HepG2 (cell line): ENCODE results near the gene PDLIM7. TPM values are rescaled to one million over a fixed set of nuclear protein-coding genes. Genes with fewer than 3 reads are reported as not detected.

ENCODE experiments used
- ATAC-seq: fragments of 200-7000 bp; cut with Tn5 transposase; 3 replicates; pipeline ENCODE4 v1.9.1; 2020; ENCODE audit warnings: mild to moderate bottlenecking, moderate library complexity
- BruUV-seq: library from RNA; stranded (reverse); fragments of 400-500 nt; replicated peaks from 2 replicates; lab custom pipeline; 2021; lab: Mats Ljungman, UMichigan
- CTCF ChIA-PET: fragments of 300-600 bp; formaldehyde crosslinking; extraction: SDS; loops from one replicate; lab custom pipeline; 2021; ENCODE audit warnings: low total read pairs, inconsistent platforms, low intra/inter-chr PET ratio; lab: Yijun Ruan, JAX
- POLR2A ChIA-PET: fragments of 350-600 bp; sonication (Branson Sonifier 250); formaldehyde crosslinking; loops from one replicate; lab custom pipeline; 2020; ENCODE audit warnings: antibody characterized with exemption, inconsistent platforms; lab: Yijun Ruan, JAX
- DNase-seq: peaks from one replicate; pipeline ENCODE4 v3.0.0-alpha.2; 2015; ENCODE audit warnings: low spot score
- FAIRE-seq: peaks from 3 replicates; lab custom pipeline; 2011; peaks lifted over from hg19 to GRCh38; lab: Jason Lieb, UNC
- H2AFZ ChIP-seq: one replicate; pipeline ENCODE4 v1.6.1; 2011; ENCODE audit warnings: low read length, inconsistent platforms
- H3K27ac ChIP-seq: fragments of 300-600 bp; 3 replicates; pipeline ENCODE4 v1.8.0; 2011; ENCODE audit warnings: mixed run types, mild to moderate bottlenecking, mixed read lengths, low read length, inconsistent platforms; ENCODE audit not compliant: insufficient read depth; ENCODE audit errors: extremely low read length
- H3K27me3 ChIP-seq, 2 experiments: fragments of 200-600 bp in 1 of 2; 2 replicates in 1 of 2; 3 replicates in 1 of 2; pipeline versions ENCODE4 v1.6.0 to v1.8.0; 2011; ENCODE audit warnings: low read length in 2 of 2, mild to moderate bottlenecking in 2 of 2, moderate library complexity in 2 of 2, inconsistent platforms in 1 of 2; ENCODE audit not compliant: insufficient read depth in 2 of 2, control insufficient read depth in 1 of 2
- H3K36me3 ChIP-seq, 2 experiments: fragments of 200-600 bp in 1 of 2; replicated peaks in 1 of 2; 2 replicates in 1 of 2; 3 replicates in 1 of 2; pipeline versions ENCODE4 v1.5.1 to v1.8.0; 2011; ENCODE audit warnings: low read length in 2 of 2, inconsistent platforms in 1 of 2; ENCODE audit not compliant: insufficient read depth in 2 of 2, control insufficient read depth in 1 of 2
- H3K4me1 ChIP-seq: 2 replicates; pipeline ENCODE4 v1.5.1; 2012; ENCODE audit warnings: low read length, inconsistent platforms; ENCODE audit not compliant: insufficient read depth
- H3K4me2 ChIP-seq: 2 replicates; pipeline ENCODE4 v1.6.0; 2011; ENCODE audit warnings: low read depth, low read length, inconsistent platforms
- H3K4me3 ChIP-seq, 3 experiments: fragments of 200-600 bp in 1 of 3; sonication (generic), shearing (Covaris generic) in 1 of 3; replicated peaks in 1 of 3; 2 replicates each; pipeline ENCODE4 v1.5.1; 2011 to 2016; ENCODE audit warnings: low read length in 3 of 3, inconsistent platforms in 2 of 3, low read depth in 2 of 3, mild to moderate bottlenecking in 2 of 3, control low read depth in 1 of 3, mixed read lengths in 1 of 3; ENCODE audit not compliant: insufficient read depth in 1 of 3
- H3K79me2 ChIP-seq: one replicate; pipeline ENCODE4 v1.6.1; 2011; ENCODE audit warnings: low read length, inconsistent platforms; ENCODE audit not compliant: insufficient read depth
- H3K9ac ChIP-seq: 2 replicates; pipeline ENCODE4 v1.6.0; 2011; ENCODE audit warnings: mild to moderate bottlenecking, low read depth, low read length, inconsistent platforms; ENCODE audit not compliant: insufficient read depth
- H3K9me3 ChIP-seq: 2 replicates; pipeline ENCODE4 v1.5.1; 2012; ENCODE audit warnings: mild to moderate bottlenecking, low read length
- H4K20me1 ChIP-seq: 2 replicates; pipeline ENCODE4 v1.6.0; 2011; ENCODE audit warnings: inconsistent platforms, mild to moderate bottlenecking, low read length, moderate library complexity; ENCODE audit not compliant: insufficient read depth
- AGO2 ChIP-seq: fragments of 200-400 bp; formaldehyde crosslinking; optimal IDR thresholded peaks from 2 replicates; pipeline ENCODE3; 2017; ENCODE audit warnings: mild to moderate bottlenecking, low read depth, low read length, moderate library complexity
- ARID3A ChIP-seq: IDR thresholded peaks from 2 replicates; pipeline ENCODE4 v1.6.1; 2012; ENCODE audit warnings: low read depth, low read length, improper control_type of control experiment
- NFYB ChIP-seq: sonication (generic); formaldehyde crosslinking; IDR thresholded peaks from 2 replicates; pipeline ENCODE4 v1.4.0; 2020; ENCODE audit warnings: missing genetic modification reagents
- NFYC ChIP-seq: IDR thresholded peaks from 2 replicates; pipeline ENCODE4 v1.6.1; 2016; ENCODE audit warnings: missing genetic modification reagents, missing compliant biosample characterization
- NR2F1 ChIP-seq, 2 experiments: fragments of 450-650 bp in 1 of 2; formaldehyde crosslinking in 1 of 2; IDR thresholded peaks; 2 replicates each; pipeline versions ENCODE4 v1.5.0 to v1.6.1; 2016 to 2020; ENCODE audit warnings: mild to moderate bottlenecking in 1 of 2, missing compliant biosample characterization in 1 of 2, missing genetic modification reagents in 1 of 2, moderate library complexity in 1 of 2
- NRL ChIP-seq: sonication (generic); formaldehyde crosslinking; IDR thresholded peaks from 2 replicates; pipeline ENCODE4 v1.5.0; 2020; ENCODE audit warnings: missing genetic modification reagents, mild to moderate bottlenecking, moderate library complexity, borderline replicate concordance
- RBM22 ChIP-seq: fragments of 200-400 bp; formaldehyde crosslinking; optimal IDR thresholded peaks from 2 replicates; pipeline ENCODE3; 2017; ENCODE audit warnings: mild to moderate bottlenecking, low read length, moderate library complexity
- RFX3 ChIP-seq: IDR thresholded peaks from 2 replicates; pipeline ENCODE4 v1.6.1; 2016; ENCODE audit warnings: missing biosample characterization, missing genetic modification reagents
- RFXANK ChIP-seq: IDR thresholded peaks from 2 replicates; pipeline ENCODE4 v1.6.1; 2016
- RFXAP ChIP-seq: sonication (generic); formaldehyde crosslinking; IDR thresholded peaks from 2 replicates; pipeline ENCODE4 v1.4.0; 2020; ENCODE audit warnings: missing genetic modification reagents, borderline replicate concordance
- SP1 ChIP-seq, 2 experiments: fragments of 450-650 bp in 1 of 2; sonication (generic) in 1 of 2; formaldehyde crosslinking in 1 of 2; IDR thresholded peaks; 2 replicates each; pipeline versions ENCODE4 v1.4.0 to v1.6.1; 2016 to 2020; ENCODE audit warnings: missing genetic modification reagents in 1 of 2
- TCF12 ChIP-seq, 2 experiments: fragments of 450-650 bp in 1 of 2; sonication (generic) in 1 of 2; formaldehyde crosslinking in 1 of 2; IDR thresholded peaks; 2 replicates each; pipeline versions ENCODE4 v1.6.1 to v1.8.0; 2017 to 2022; ENCODE audit warnings: antibody characterized with exemption in 1 of 2, mild to moderate bottlenecking in 1 of 2, missing genetic modification reagents in 1 of 2, moderate library complexity in 1 of 2
- U2AF2 ChIP-seq: fragments of 200-400 bp; formaldehyde crosslinking; IDR thresholded peaks from 2 replicates; pipeline ENCODE4 v1.6.1; 2017; ENCODE audit warnings: low read depth, mild to moderate bottlenecking, low read length
- XRCC5 ChIP-seq: fragments of 200-400 bp; formaldehyde crosslinking; optimal IDR thresholded peaks from 2 replicates; pipeline ENCODE3; 2017; ENCODE audit warnings: mild to moderate bottlenecking, low read length
- ZFP91 ChIP-seq: sonication (generic); formaldehyde crosslinking; IDR thresholded peaks from 2 replicates; pipeline ENCODE4 v1.9.0; 2022; ENCODE audit warnings: missing genetic modification reagents, mild to moderate bottlenecking, borderline replicate concordance
- ZNF263 ChIP-seq: sonication (generic); formaldehyde crosslinking; IDR thresholded peaks from 2 replicates; pipeline ENCODE4 v1.4.0; 2020; ENCODE audit warnings: missing genetic modification reagents
- ZNF605 ChIP-seq: sonication (generic); formaldehyde crosslinking; IDR thresholded peaks from 2 replicates; pipeline ENCODE4 v1.8.0; 2022; ENCODE audit warnings: mild to moderate bottlenecking, missing genetic modification reagents
- WGBS: methylation state at CpG from one replicate; pipeline ENCODE4 v1.1.6; 2017; ENCODE audit warnings: low lambda C conversion rate; 5-methylcytosine and 5-hydroxymethylcytosine counted together
- in situ Hi-C: cut with HindIII; loops from 2 replicates; pipeline ENCODE4 v1.10.0; 2017; ENCODE audit warnings: low pct_unique_long_range_greater_than_20kb; ENCODE audit not compliant: extremely low pct_ligation_motif_present
- intact Hi-C: fragments of 100-400 bp; cut with micrococcal nuclease; formaldehyde crosslinking; loops from one replicate; pipeline ENCODE4 v1.10.0; 2022; ENCODE audit not compliant: unreplicated experiment
- polyA plus RNA-seq, 8 experiments: library from polyadenylated mRNA; depleted of rRNA in 3 of 8; stranded (reverse) in 7 of 8; unstranded in 1 of 8; fragments of >200 nt; fragmentation: Illumina TruSeq in 4 of 8; extraction: Trizol in 4 of 8; gene quantifications; 2 replicates each; pipeline versions ENCODE4 v1.2.1 to v1.2.3, GENCODE V29; 2011 to 2016; ENCODE audit warnings: low read depth in 4 of 8, missing spikeins in 1 of 8, mixed read lengths in 1 of 8; ENCODE audit not compliant: insufficient read depth in 1 of 8
- total RNA-seq, 5 experiments: library from RNA; depleted of rRNA; stranded (reverse); fragments of >200 nt; fragmentation: Illumina TruSeq; extraction: Trizol; gene quantifications; 2 replicates each; pipeline ENCODE4 v1.2.3, GENCODE V29; 2016; ENCODE audit warnings: low read depth in 1 of 5

Gene PDLIM7
- total and polyA plus RNA-seq, 2 of the 13 experiments (the other 11 are each of a cell fraction or from before 2014, with no cell fraction given) = 21.1 to 31.3 TPM

- Histone ChIP-seq H3K79me2 (peaks cover 5% of the 10 kb centered on the region), H3K36me3 (peaks cover 0 to 5% of the 10 kb centered on the region in 2 experiments; a peak in 1 of 5 replicates), H3K27ac (no peak overlapping the region), H3K9me3 (no peaks in the 10 kb centered on the region), H3K4me1 (peaks cover 29% of the 10 kb centered on the region), H2AFZ (no peak overlapping the region), H3K4me2 (no peak overlapping the region), H3K27me3 (no peaks in the 10 kb centered on the region; a peak in 1 of 5 replicates), H3K4me3 (no peak overlapping the region), H3K9ac (no peak overlapping the region), H4K20me1 (peaks cover 12% of the 10 kb centered on the region; the same call in 1 of the 2 replicates)
- intact Hi-C loops (loop anchor here (2.0 kb wide), 2 partner anchors 40 to 86 kb away; partner anchors contain the start of gene PDLIM7), in situ Hi-C loops (loop anchor here (5.0 to 25.0 kb wide), 2 partner anchors 70 to 345 kb away; no protein-coding TSS in a partner anchor)
- peak; percentile 67 for ATAC-seq
- POLR2A ChIA-PET = interaction anchor here (1.0 to 2.8 kb wide), 10 partner anchors 15 to 370 kb away, joined by 3 to 24 read pairs (median 7); partner anchors contain the start of genes FGFR4, GRK6 and PDLIM7
- WGBS = 84% methylated on average over 21 of the region's 24 CpGs
- peak; percentile 97 for DNase-seq
- BruUV-seq = TSS peak; percentile 39
- CTCF ChIA-PET = interaction anchor here (1.4 to 4.8 kb wide), 7 partner anchors 10 to 139 kb away, joined by 4 to 54 read pairs (median 7); no protein-coding TSS in a partner anchor
- FAIRE-seq = peak; percentile 98
- peak; percentile 44 for TF ChIP-seq AGO2
- TF ChIP-seq RFXAP (CRISPR knock-in tag) = peak; percentile 74; the same call in 1 of the 2 replicates
- peak; percentile 46 for TF ChIP-seq XRCC5
- TF ChIP-seq ZNF263 (CRISPR knock-in tag) = 0 out of 2 replicates have a peak, but pooled peaks have one; percentile 14
- no peak for TF ChIP-seq SP1 (IDR thresholded peaks at IDR 0.05)
- TF ChIP-seq SP1 (CRISPR knock-in tag; IDR thresholded peaks at IDR 0.05) = peak; percentile 83
- 0 out of 2 replicates have a peak, but pooled peaks have one; percentile 38 for TF ChIP-seq NRL
- no peak for TF ChIP-seq ARID3A
- TF ChIP-seq U2AF2 = 0 out of 2 replicates have a peak, but pooled peaks have one; percentile 86
- TF ChIP-seq NFYB (CRISPR knock-in tag) = peak; percentile 82
- TF ChIP-seq NR2F1 (CRISPR knock-in tag; IDR thresholded peaks at IDR 0.05) = no peak
- TF ChIP-seq NFYC (CRISPR knock-in tag) = peak; percentile 82
- TF ChIP-seq RFX3 (CRISPR knock-in tag) = peak; percentile 87
- TF ChIP-seq ZFP91 (CRISPR knock-in tag) = peak; percentile 14; the same call in 1 of the 2 replicates
- TF ChIP-seq RFXANK (CRISPR knock-in tag) = peak; percentile 96
- peak; percentile 99 for TF ChIP-seq RBM22
- TF ChIP-seq ZNF605 (CRISPR knock-in tag) = 0 out of 2 replicates have a peak, but pooled peaks have one; percentile 43
- no peak for TF ChIP-seq TCF12 (IDR thresholded peaks at IDR 0.05)
- TF ChIP-seq TCF12 (CRISPR knock-in tag; IDR thresholded peaks at IDR 0.05) = no peak
Measured at GRCh38 chr5:177456976-177457851, 40.2 kb downstream of the PDLIM7 start.
